ENCODE data around the gene ALPP. TPM values are rescaled to one million over a fixed set of nuclear protein-coding genes. Genes with fewer than 3 reads are reported as not detected.

ALPP gene
- total and polyA plus RNA-seq, 2 of the 13 experiments (the other 11 are each of a cell fraction or from before 2014, with no cell fraction given): not detected

DNA sequence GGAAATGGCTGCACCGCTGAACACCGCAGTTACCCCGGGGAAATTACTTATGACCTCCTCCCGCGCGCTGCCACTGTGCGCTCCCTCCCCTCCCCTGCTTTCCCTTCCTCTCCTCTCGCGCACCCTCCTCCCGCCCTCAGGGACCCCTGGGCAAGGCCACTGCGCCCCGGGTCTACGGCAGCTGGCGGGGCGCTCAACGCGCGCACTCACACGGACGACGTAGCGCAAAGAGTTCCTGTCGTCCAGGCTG, 7.9 kb downstream of the ALPP start:
- no peaks in the 10 kb centered on the region for H3K36me3 ChIP-seq (replicated peaks in 1 of 2; ENCODE audit: control insufficient read depth in 1 of 2, insufficient read depth in 2 of 2, low read length in 2 of 2)
- H3K9me3 ChIP-seq (ENCODE audit: low read length): no peaks in the 10 kb centered on the region
- H3K27me3 ChIP-seq (ENCODE audit: control insufficient read depth in 1 of 2, insufficient read depth in 2 of 2, low read length in 2 of 2): peaks cover 16 to 93% of the 10 kb centered on the region in 2 experiments
- no peak overlapping the region for H3K4me2 ChIP-seq (ENCODE audit: low read depth, low read length)
- 66% methylated on average over 23 of the region's 23 CpGs for WGBS (ENCODE audit: low lambda C conversion rate)
- TF ChIP-seq ZNF660 (CRISPR knock-in tag; IDR thresholded peaks at IDR 0.05; ENCODE audit: borderline replicate concordance, low read depth) (no peak), EZH2 (conservative IDR thresholded peaks at IDR 0.05; ENCODE audit: low read depth, low read length) (0 out of 2 replicates have a peak, but pooled peaks have one; percentile 23)
- H2AFZ ChIP-seq (ENCODE audit: low read length): no peak overlapping the region
- POLR2A ChIA-PET: no interaction called here
- H3K79me2 ChIP-seq (ENCODE audit: insufficient read depth, low read length): no peaks in the 10 kb centered on the region
- H3K4me3 ChIP-seq (replicated peaks in 1 of 3; ENCODE audit: insufficient read depth in 1 of 3, low read depth in 2 of 3, low read length in 3 of 3): no peak overlapping the region
- in situ Hi-C loops (cut with HindIII; ENCODE audit: extremely low pct_ligation_motif_present, low pct_unique_long_range_greater_than_20kb) (no loop called here), intact Hi-C loops (cut with micrococcal nuclease; ENCODE audit: unreplicated experiment) (no loop called here)
- no peak for DNase-seq (ENCODE audit: low spot score)
- no peak for FAIRE-seq
- no peak overlapping the region for H3K9ac ChIP-seq (ENCODE audit: insufficient read depth, low read depth, low read length)
- no peaks in the 10 kb centered on the region for H4K20me1 ChIP-seq (ENCODE audit: insufficient read depth, low read length)
- H3K27ac ChIP-seq (ENCODE audit: extremely low read length, insufficient read depth, low read length): no peak overlapping the region
- CTCF ChIA-PET (ENCODE audit: low intra/inter-chr PET ratio, low total read pairs): no interaction called here
- no peaks in the 10 kb centered on the region for H3K4me1 ChIP-seq (ENCODE audit: insufficient read depth, low read length)
- no peak for ATAC-seq
- BruUV-seq (replicated peaks): no TSS peak

DNA sequence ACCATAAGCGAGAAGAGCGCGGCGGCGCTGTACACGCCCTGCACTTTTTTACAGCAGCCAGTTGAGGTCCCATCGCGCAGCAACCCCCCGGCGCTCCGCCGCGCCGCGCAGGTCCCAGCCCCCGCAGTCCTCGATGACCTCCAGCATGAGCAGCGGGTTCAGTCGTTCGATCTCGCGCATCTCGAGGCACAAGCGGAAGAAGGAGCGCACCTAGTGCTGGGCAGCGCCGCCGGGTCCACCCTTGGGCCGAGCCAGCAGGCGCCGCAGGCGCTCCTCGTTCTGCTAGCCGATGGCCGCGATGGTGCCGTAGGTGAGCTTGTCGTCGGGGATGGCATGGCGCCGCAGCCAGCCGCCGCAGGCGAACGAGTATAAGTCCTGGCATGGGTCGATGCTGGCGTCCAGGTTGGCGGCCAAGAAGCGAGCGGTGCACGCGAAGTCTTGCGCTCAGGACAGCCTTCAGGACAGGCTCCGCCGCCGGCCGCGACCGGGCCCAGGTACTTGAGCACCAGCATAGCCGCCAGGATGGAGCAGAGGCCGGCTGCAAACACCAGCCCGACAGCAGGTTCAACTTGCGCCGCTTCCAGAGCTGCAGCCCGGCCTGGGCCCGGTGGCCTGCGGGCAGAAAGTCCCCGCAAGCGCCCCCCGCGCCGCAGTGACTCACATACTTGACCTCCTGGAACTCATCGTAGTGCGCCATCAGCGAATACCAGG, 8.3 kb downstream of the ALPP start:
- no peaks in the 10 kb centered on the region for H3K4me1 ChIP-seq (ENCODE audit: insufficient read depth, low read length)
- no peak overlapping the region for H3K4me3 ChIP-seq (replicated peaks in 1 of 3; ENCODE audit: insufficient read depth in 1 of 3, low read depth in 2 of 3, low read length in 3 of 3)
- intact Hi-C loops (cut with micrococcal nuclease; ENCODE audit: unreplicated experiment) (no loop called here), in situ Hi-C loops (cut with HindIII; ENCODE audit: extremely low pct_ligation_motif_present, low pct_unique_long_range_greater_than_20kb) (no loop called here)
- 72% methylated on average over 62 of the region's 75 CpGs for WGBS (ENCODE audit: low lambda C conversion rate)
- H4K20me1 ChIP-seq (ENCODE audit: insufficient read depth, low read length): no peaks in the 10 kb centered on the region
- peaks cover 16 to 93% of the 10 kb centered on the region in 2 experiments for H3K27me3 ChIP-seq (ENCODE audit: control insufficient read depth in 1 of 2, insufficient read depth in 2 of 2, low read length in 2 of 2)
- FAIRE-seq: no peak
- H3K9me3 ChIP-seq (ENCODE audit: low read length): no peaks in the 10 kb centered on the region
- H2AFZ ChIP-seq (ENCODE audit: low read length): no peak overlapping the region
- no peaks in the 10 kb centered on the region for H3K36me3 ChIP-seq (replicated peaks in 1 of 2; ENCODE audit: control insufficient read depth in 1 of 2, insufficient read depth in 2 of 2, low read length in 2 of 2)
- no TSS peak for BruUV-seq (replicated peaks)
- H3K9ac ChIP-seq (ENCODE audit: insufficient read depth, low read depth, low read length): no peak overlapping the region
- ATAC-seq: no peak; the same call in 1 of the 3 replicates
- ChIA-PET CTCF (ENCODE audit: low intra/inter-chr PET ratio, low total read pairs) (no interaction called here), POLR2A (no interaction called here)
- H3K79me2 ChIP-seq (ENCODE audit: insufficient read depth, low read length): no peaks in the 10 kb centered on the region
- H3K27ac ChIP-seq (ENCODE audit: extremely low read length, insufficient read depth, low read length): no peak overlapping the region
- DNase-seq (ENCODE audit: low spot score): no peak
- H3K4me2 ChIP-seq (ENCODE audit: low read depth, low read length): no peak overlapping the region
- no peak for TF ChIP-seq AFF4 (CRISPR knock-in tag; IDR thresholded peaks at IDR 0.05)
- TF ChIP-seq SAFB2 (CRISPR knock-in tag; IDR thresholded peaks at IDR 0.05; ENCODE audit: borderline replicate concordance, low read depth): 0 out of 2 replicates have a peak, but pooled peaks have one; percentile 56
- TF ChIP-seq DNMT1 (CRISPR knock-in tag; IDR thresholded peaks at IDR 0.05): peak; percentile 67; the same call in 1 of the 2 replicates
